OCI-LY3 (cell line): ENCODE data around the gene TTLL10.

Experiments
- H2AFZ ChIP-seq: fragments of 200-600, 300-600 bp; shearing (Covaris generic); 2 replicates; pipeline ENCODE4 v1.6.0; 2014; ENCODE audit warnings: antibody characterized with exemption, low read depth, low read length
- H3K27ac ChIP-seq: fragments of 200-600, 300-600 bp; sonication (generic); 2 replicates; pipeline ENCODE4 v1.5.1; 2014; ENCODE audit warnings: mild to moderate bottlenecking, low read length, moderate library complexity, mixed read lengths
- H3K27me3 ChIP-seq: fragments of 200-600, 300-600 bp; sonication (generic); 2 replicates; pipeline ENCODE4 v1.6.1; 2014; ENCODE audit warnings: low read depth, low read length, mixed read lengths
- H3K36me3 ChIP-seq: fragments of 200-600, 300-600 bp; sonication (generic); replicated peaks from 2 replicates; pipeline ENCODE3; 2014; ENCODE audit warnings: low read depth, low read length, mixed read lengths
- H3K4me1 ChIP-seq: fragments of 300-600, 200-600 bp; sonication (generic); 2 replicates; pipeline ENCODE4 v1.6.1; 2014; ENCODE audit warnings: low read length, mixed read lengths
- H3K4me2 ChIP-seq: fragments of 200-600, 300-600 bp; sonication (generic); 2 replicates; pipeline ENCODE4 v1.6.1; 2014; ENCODE audit warnings: low read length, mixed read lengths
- H3K4me3 ChIP-seq: fragments of 300-600, 200-600 bp; sonication (generic); 2 replicates; pipeline ENCODE4 v1.5.1; 2014; ENCODE audit warnings: antibody characterized with exemption, mild to moderate bottlenecking, low read length, moderate library complexity
- H3K79me2 ChIP-seq: fragments of 300-600, 200-600 bp; shearing (Covaris generic); 2 replicates; pipeline ENCODE4 v1.6.1; 2014; ENCODE audit warnings: mild to moderate bottlenecking, low read length, mixed read lengths
- H3K9ac ChIP-seq: fragments of 300-600, 200-600 bp; shearing (Covaris generic); 2 replicates; pipeline ENCODE4 v1.6.0; 2014; ENCODE audit warnings: mild to moderate bottlenecking, low read length, moderate library complexity
- H3K9me3 ChIP-seq: fragments of 200-600, 300-600 bp; shearing (Covaris generic); 2 replicates; pipeline ENCODE4 v1.6.1; 2014; ENCODE audit warnings: low read length, mixed read lengths; ENCODE audit not compliant: insufficient read depth
- H4K20me1 ChIP-seq: fragments of 200-600, 300-600 bp; sonication (generic); 2 replicates; pipeline ENCODE4 v1.6.1; 2016; ENCODE audit warnings: low read length, mixed read lengths; ENCODE audit not compliant: insufficient read depth
- EZH2phosphoT487 ChIP-seq: fragments of 200-600 bp; shearing (Covaris generic); IDR thresholded peaks from 2 replicates; pipeline ENCODE4 v1.6.1; 2018; ENCODE audit warnings: antibody characterized with exemption, mixed run types, low read depth
- TF ChIP-seq, protein P1 (sequence below): fragments of 200-600, 300-600 bp; sonication (generic); IDR thresholded peaks from 2 replicates; pipeline ENCODE4 v1.5.1; 2014; ENCODE audit warnings: antibody characterized with exemption, low read length, low read depth

Gene TTLL10

DNA sequence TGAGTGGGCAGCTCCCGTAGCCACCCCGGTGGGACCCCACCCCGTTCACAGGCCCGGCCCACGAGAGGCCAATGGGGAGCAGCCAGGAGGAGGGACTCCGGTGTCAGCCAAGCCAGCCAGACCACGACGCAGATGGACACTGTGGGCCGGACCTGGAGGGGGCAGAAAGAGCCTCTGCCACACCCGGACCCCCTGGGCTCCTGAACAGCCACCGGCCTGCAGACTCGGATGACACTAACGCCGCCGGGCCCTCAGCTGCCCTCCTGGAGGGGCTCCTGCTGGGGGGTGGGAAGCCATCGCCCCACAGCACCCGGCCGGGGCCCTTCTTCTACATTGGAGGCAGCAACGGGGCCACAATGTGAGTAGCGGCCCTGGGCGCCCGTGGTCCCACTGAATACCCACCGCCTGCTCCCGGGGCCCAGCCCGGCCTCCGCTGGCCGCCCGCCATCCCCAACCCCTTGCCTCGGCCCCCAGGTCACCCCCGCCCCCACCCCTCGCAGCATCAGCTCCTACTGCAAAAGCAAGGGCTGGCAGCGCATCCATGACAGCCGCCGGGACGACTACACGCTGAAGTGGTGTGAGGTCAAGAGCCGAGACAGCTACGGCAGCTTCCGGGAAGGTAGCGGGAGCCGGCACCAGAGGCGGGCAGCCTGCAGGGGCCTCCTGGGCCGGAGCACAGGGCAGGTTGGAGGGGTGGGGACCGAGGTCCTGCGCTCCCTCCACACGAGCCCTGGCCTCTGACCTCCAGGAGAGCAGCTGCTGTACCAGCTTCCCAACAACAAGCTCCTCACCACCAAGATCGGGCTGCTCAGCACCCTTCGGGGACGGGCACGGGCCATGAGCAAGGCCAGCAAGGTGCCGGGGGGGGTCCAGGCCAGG lies 6.5 kb downstream of the TTLL10 start:
- TF ChIP-seq EZH2phosphoT487 = no peak
- TF ChIP-seq, protein P1, sequence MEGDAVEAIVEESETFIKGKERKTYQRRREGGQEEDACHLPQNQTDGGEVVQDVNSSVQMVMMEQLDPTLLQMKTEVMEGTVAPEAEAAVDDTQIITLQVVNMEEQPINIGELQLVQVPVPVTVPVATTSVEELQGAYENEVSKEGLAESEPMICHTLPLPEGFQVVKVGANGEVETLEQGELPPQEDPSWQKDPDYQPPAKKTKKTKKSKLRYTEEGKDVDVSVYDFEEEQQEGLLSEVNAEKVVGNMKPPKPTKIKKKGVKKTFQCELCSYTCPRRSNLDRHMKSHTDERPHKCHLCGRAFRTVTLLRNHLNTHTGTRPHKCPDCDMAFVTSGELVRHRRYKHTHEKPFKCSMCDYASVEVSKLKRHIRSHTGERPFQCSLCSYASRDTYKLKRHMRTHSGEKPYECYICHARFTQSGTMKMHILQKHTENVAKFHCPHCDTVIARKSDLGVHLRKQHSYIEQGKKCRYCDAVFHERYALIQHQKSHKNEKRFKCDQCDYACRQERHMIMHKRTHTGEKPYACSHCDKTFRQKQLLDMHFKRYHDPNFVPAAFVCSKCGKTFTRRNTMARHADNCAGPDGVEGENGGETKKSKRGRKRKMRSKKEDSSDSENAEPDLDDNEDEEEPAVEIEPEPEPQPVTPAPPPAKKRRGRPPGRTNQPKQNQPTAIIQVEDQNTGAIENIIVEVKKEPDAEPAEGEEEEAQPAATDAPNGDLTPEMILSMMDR = no peak
- H3K9me3 ChIP-seq = no peaks in the 10 kb centered on the region
- H3K79me2 ChIP-seq = no peaks in the 10 kb centered on the region
- H3K9ac ChIP-seq = no peak overlapping the region
- H3K27me3 ChIP-seq = no peaks in the 10 kb centered on the region
- H3K36me3 ChIP-seq = no peaks in the 10 kb centered on the region
- H3K27ac ChIP-seq = no peak overlapping the region
- no peak overlapping the region for H3K4me2 ChIP-seq
- H4K20me1 ChIP-seq = no peaks in the 10 kb centered on the region
- no peak overlapping the region for H3K4me3 ChIP-seq
- H2AFZ ChIP-seq = no peak overlapping the region
- H3K4me1 ChIP-seq = no peaks in the 10 kb centered on the region

DNA sequence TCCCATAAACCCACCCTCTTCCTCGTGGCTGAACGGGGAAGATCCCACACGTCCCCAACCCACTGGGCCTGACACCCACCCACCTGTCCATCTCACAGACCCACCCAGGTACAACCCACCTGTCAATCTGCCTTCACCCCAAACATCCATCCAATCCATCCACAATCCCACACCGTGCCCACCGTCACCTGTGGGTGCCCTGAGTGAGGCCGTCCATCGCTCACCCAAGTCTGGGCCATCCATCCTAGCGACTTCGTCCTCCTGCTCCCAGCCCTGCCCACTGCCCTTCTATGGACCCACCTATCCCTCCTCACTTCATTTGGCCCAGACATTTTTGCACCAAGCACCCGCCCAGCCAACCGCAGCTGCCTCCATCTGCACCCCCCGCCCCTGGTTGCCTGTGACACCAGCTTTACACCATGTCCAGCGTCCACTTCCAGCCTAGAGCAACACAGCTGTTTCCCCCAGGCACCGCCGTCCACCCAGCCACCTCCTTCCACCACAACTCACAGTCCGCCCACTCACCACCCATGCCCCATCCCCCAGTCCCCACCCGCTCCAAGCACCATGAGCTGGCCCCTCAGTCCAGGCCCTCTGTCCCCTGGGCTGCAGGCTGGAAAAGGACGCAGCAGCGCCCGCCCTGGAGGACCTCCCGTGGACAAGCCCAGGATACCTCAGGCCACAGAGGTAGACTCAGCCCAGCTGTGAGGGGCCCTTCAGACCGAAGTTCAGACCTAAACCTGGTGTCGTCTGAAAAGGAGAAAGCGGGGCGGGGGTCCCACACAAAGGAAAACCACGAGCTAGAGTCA lies 7.7 kb downstream of the TTLL10 start:
- no peaks in the 10 kb centered on the region for H3K36me3 ChIP-seq
- H3K4me2 ChIP-seq = no peak overlapping the region
- no peak overlapping the region for H3K4me3 ChIP-seq
- H3K9me3 ChIP-seq = no peaks in the 10 kb centered on the region
- H3K4me1 ChIP-seq = no peaks in the 10 kb centered on the region
- no peak overlapping the region for H3K9ac ChIP-seq
- no peak overlapping the region for H2AFZ ChIP-seq
- TF ChIP-seq, protein P1 = no peak
- no peak for TF ChIP-seq EZH2phosphoT487
- H3K27me3 ChIP-seq = no peaks in the 10 kb centered on the region; the same call in 1 of the 2 replicates
- H4K20me1 ChIP-seq = no peaks in the 10 kb centered on the region
- no peaks in the 10 kb centered on the region for H3K79me2 ChIP-seq
- no peak overlapping the region for H3K27ac ChIP-seq

DNA sequence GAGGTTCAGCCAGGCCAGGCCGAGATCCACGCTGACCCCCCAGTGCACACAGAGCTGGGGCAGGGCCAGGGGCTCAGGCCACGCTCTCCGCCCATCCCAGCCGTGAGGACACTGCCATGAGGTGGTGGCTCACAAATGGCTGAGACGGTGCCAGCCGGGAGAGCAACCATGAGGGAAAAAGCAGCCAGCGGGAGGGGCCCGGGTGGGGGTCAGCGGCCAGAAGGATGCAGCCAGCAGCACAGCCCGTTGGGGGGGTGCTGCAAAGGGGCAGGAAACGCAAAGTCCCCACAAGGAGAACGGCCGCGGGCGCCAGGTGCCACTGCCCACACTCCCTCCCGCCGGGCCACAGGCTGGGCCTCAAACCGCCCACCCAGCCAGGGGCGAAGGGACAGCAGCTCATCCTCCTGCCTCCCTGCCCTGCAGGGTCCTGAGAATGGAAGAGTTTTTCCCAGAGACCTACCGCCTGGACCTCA lies 8.3 kb downstream of the TTLL10 start:
- Histone ChIP-seq H3K9me3 (no peaks in the 10 kb centered on the region), H3K79me2 (no peaks in the 10 kb centered on the region), H2AFZ (no peak overlapping the region), H3K4me3 (no peak overlapping the region), H3K27me3 (no peaks in the 10 kb centered on the region; the same call in 1 of the 2 replicates), H3K9ac (no peak overlapping the region), H3K4me1 (no peaks in the 10 kb centered on the region), H4K20me1 (no peaks in the 10 kb centered on the region), H3K4me2 (no peak overlapping the region), H3K36me3 (no peaks in the 10 kb centered on the region), H3K27ac (no peak overlapping the region)
- no peak for TF ChIP-seq EZH2phosphoT487
- TF ChIP-seq, protein P1 = no peak
